ENCODE measurements around the gene MBOAT2. TPM values are rescaled to one million over a fixed set of nuclear protein-coding genes. Genes with fewer than 3 reads are reported as not detected.
"Not testable (repeated sequence)": the region's sequence is repeated elsewhere in the genome, so short reads cannot be mapped to it uniquely, and the experiment has no call there.

Gene MBOAT2
- total RNA-seq: 4.5 and 5.3 TPM in 2 replicates

GRCh38 chr2:9003616-9004337, at the start of gene MBOAT2:
Gene MBOAT2 (minus strand): TSS chr2:9003684. CDS start chr2:9003614, 70 bp downstream.
- DNase-seq (ENCODE audit: low read depth in 2 of 2): peak; percentile 58 to 93

DNA sequence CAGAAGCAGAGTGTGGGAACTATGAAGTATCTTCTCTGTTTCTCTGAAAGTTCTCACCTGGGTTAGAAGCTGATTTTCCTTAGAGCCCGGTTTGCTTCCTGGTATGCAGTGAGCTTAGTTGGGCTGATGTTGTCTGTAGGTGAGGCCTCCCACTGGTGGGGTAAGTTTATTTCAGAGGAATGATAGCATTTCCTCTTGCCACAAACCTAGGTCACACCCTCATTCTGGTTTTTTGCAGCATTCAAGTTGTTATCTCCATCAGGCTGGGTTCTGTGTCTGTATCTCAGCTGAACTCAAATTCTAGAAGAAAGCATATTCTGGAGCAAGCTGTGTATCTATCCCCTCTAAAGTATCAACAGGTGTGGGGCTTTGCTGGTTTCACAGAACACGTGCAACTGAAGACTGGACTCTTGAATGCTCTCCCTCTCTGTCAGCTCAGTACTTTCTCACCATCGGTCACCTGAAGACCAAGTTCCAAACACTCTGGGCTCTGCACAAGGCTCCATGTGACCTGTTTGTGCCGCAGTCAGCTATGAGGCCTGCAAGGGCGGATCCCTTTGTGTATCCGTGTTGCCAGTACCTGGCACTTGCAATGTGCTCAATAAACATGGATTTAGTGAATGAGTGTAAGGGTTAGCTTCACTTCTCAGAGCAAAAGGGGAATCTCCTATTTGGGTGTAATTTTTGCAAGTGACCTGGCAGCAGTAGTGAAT, 49.5 kb upstream of the MBOAT2 start:
- DNase-seq (ENCODE audit: low read depth in 2 of 2): no peak

DNA sequence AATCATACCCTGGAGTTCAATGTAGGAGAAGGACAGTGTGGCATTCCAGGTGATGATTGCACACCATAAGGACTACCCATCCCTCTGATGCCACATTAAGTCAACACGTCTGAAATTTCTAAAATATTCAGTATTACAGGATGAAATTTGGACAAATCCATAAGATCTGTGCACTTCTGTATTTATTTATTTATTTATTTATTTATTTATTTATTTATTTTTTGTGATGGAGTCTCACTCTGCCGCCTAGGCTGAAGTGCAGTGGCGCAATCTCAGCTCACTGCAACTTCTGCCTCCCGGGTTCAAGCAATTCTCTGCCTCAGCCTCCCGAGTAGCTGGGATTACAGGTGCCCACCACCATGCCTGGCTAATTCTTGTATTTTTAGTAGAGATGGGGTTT, 48.0 kb upstream of the MBOAT2 start:
- DNase-seq (ENCODE audit: low read depth in 2 of 2): not testable (repeated sequence)

DNA sequence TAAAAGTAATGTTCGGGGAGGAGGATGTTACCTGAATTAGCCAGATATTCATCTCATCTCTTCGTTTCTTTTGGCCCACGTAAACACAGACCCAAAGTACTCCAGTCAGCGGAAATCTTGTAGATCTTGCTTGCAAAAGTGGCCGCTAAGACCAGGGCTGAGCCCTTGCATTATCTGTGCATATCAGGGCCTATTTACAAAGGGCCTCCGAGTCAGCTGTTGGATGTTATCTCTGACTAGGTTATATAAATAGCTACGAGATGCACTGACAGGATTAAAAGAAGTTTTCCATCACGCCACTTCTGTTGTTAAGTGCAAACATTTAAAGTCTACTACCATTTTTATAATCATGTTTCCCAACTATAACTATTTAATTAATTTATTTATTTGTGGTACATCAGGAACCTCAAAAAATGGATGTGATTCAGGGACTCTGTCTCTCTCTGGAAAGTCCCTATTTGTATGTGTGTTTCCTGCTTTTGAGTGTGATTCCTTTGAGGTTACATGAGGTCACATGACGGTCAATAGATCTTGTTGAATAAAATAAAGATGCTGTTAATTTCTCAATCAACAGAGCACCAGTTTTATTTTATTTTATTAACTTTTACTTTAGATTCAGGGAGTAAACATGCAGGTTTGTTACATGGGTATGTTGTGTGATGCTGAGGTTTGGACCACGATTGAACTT, 46.8 kb upstream of the MBOAT2 start:
- peak in 1 of 2 donors; percentile 6 for DNase-seq (ENCODE audit: low read depth in 2 of 2)

DNA sequence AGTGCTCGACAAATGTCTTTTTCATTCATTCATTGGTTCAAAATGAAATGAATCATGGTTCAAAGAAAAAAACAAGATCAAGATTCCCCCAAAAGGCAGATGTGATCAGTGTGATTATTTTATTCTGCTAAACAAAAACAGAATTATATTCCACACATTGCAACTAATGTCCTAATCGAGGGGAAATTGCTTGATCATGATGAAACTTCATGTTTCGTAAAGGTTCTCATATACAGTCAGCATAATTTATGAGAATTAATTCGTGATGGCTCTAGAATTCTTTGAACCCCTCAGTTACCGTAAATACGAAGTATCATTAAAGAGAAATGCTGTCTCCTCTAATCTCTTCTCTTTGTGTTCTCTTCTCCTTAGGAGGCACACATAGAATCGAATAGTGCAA, 42.1 kb upstream of the MBOAT2 start:
- DNase-seq (ENCODE audit: low read depth in 2 of 2): no peak

- not testable (repeated sequence) for DNase-seq (ENCODE audit: low read depth in 2 of 2)
Observed at GRCh38 chr2:9043491-9043890, 40.0 kb upstream of the MBOAT2 start.

DNA sequence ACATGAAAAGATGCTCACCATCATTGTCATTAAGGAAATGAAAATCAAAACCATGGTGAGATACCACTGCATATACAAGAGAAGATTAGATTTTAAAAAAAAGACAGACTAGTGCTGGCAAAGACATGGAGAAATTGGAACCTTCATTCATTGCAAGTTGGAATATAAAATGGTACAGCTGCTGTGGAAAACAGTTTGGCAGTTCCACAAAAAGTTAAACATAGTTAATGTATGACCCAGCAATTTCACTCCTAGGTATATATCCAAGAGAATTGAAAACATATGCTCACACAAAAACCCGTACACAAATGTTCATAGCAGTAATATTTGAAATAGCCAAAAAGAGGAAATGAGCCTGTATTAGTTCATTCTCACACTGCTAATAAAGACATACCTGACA, 33.7 kb upstream of the MBOAT2 start:
- DNase-seq (ENCODE audit: low read depth in 2 of 2): no peak

- no peak for DNase-seq (ENCODE audit: low read depth in 2 of 2)
Observed at GRCh38 chr2:9033385-9034168, 30.1 kb upstream of the MBOAT2 start.

DNA sequence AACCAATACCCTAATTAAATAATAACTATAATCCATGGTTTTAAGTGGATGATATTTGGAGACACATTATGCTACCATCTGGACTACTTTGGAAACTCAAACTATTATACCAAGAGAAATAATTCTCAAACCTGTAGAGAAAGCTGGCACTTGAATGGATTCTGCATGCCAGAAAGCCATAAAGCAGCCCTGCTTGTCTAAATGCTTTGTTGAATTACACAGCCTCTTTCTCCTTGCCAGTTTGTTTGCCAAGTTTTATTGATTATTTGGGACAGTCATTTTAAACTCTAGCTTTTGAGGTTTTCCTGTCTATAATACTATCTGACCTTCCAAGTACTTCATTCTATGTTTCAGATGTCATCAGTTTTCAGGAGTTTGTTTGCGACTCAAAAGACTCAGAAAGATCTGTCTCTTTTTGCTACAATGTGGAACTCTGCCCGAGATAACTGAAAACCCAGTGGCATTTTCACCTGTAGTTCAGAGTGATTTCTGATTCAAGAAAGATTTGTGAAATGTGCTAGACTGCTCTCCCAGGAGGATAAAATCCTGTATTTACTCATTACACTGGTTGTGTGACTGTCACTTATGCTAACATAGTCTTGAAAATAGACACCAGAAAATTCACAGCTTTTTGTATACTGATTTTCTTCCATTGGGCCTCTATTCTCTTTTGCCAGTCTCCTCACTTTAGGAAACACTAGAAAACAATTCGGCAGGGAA, 29.2 kb upstream of the MBOAT2 start:
- no peak for DNase-seq (ENCODE audit: low read depth in 2 of 2)

GRCh38 chr2:9032121-9032520, 28.6 kb upstream of the MBOAT2 start:
- DNase-seq (ENCODE audit: low read depth in 2 of 2): no peak

DNA sequence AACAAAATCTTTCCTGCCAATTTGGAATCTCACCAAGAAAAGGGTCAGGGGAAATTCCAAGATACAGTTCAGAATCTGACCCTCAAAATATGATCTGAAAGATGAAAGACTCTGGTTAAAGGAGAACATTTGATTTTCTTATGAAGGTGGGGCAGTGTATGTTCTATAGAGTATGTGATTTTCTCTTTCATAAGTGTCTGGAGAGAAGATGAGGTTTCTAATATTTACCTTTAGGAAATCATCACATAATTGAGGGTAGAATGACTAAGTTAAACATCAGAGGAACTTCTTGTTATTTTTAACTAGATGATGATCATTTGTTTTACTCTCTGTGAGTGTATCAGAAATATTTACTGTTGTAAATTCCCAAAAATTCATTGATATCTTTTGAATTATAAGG, 27.8 kb upstream of the MBOAT2 start:
- no peak for DNase-seq (ENCODE audit: low read depth in 2 of 2)

- no peak for DNase-seq (ENCODE audit: low read depth in 2 of 2)
Observed at GRCh38 chr2:9030841-9031240, 27.4 kb upstream of the MBOAT2 start.

DNA sequence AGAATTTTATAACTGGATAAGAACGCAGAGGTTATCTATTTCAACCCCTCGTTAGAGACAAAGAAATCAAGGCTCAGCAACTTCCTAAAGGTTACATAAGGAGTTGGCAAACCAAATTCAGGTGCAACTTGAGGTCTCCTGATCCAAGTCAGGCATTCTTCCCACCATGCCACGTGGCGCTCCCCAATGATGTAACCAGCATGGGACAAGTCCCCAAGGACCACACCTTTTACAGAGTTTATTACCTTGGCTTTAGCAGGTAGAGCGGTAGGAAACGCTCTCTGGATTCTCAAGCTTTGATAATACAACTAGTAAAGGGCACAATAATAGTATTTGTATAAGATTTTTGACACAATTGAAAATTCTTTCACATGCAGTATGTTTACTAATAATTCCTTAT, 26.7 kb upstream of the MBOAT2 start:
- no peak for DNase-seq (ENCODE audit: low read depth in 2 of 2)

DNA sequence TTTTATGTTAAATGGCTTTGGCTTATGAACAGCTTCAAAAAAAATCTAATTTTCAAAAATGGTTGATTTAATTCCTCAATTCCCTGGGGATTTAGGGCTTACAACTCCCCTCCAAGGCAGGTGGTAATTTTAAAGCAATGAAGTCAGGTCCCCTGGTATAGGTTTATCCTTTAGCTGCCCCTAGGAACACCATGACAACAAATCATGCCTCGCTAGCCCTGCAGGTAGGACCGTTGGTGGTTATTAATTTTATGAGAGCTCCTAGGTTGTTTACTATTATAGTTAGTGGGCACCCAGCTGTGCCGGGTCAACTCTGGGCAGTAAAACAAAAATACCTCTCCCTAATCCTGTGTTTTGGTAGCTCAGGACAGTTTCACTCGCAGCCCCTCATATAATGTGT, 26.2 kb upstream of the MBOAT2 start:
- DNase-seq (ENCODE audit: low read depth in 2 of 2): no peak

- DNase-seq (ENCODE audit: low read depth in 2 of 2): no peak
Observed at GRCh38 chr2:9027884-9028283, 24.4 kb upstream of the MBOAT2 start.

DNA sequence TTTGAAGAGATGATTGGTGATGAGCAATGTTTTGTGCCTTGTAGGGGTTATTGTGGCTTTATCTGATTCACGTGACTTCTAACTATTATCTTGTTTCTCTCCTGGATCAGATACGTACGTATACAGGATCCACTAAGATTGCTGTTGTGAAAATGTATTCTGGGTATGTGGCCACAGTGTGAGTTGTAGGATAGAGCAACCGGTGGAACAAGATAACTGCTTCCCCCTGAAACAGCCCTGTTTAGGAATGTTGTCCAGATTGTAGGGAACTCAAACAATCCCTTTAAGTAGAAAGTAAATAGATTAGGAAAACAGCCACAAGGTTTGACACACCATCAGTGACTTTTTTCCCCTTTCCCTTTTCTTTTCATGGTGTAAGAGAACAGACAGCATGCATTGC, 22.3 kb upstream of the MBOAT2 start:
- DNase-seq (ENCODE audit: low read depth in 2 of 2): no peak

DNA sequence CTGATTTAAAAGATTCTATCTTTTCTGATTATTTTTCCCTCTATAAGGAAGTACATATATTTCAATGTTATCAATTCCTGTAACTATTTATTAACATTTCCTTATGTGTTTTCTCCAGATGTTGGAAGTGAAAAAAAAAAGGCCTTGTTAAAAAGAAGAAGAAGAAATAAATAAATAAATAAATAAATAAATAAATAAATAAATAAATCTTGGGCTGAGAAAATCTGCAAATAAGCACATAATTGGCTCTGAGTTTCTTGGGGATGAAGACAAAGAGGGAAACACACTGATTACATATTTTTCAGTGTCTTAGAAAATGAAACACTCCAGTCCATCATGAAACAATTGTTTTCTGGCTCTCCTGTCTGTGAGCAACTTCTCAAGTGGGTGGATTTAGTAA, 21.1 kb upstream of the MBOAT2 start:
- DNase-seq (ENCODE audit: low read depth in 2 of 2): no peak

- DNase-seq (ENCODE audit: low read depth in 2 of 2): no peak
Observed at GRCh38 chr2:9021563-9022211, 18.2 kb upstream of the MBOAT2 start.

DNA sequence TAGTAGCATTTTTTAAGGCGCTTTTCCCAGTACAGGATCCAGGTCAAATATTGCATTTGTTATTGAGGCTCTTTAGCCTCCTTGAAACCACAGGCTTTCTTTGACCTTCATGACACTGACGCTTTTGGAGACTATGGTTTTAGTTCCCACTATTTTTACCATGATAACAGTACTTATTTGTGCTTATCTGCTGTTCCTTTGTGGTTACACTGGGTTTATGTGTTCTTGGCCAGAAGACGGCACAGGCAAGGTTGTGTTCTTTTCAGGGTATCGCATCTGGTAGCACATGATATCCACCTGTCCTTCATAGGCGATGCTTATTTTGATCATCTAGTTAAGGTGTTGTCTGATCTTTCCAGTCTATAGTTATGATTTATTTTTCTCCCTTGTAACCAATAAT, 16.8 kb upstream of the MBOAT2 start:
- no peak for DNase-seq (ENCODE audit: low read depth in 2 of 2)

GRCh38 chr2:9018534-9018933, 15.1 kb upstream of the MBOAT2 start:
- DNase-seq (ENCODE audit: low read depth in 2 of 2): no peak

DNA sequence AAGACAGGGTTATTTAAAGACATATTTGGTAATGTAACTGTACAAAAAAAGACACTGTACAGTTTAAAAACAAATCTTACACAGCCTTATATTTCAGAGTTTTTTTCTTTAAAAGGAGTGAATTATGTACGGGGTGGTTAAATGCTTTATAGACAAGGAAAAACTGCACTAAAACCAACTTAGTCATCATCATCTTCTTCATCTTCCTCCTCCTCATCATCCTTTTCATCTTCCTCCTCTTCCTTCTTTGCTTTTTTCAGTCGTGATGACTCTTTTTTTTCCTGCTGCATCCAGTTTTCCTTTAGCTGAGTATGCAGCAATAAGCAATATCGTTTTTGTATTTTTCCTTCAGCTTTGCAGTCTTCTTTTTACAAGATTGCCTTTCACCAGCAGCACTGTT, 14.6 kb upstream of the MBOAT2 start:
- DNase-seq (ENCODE audit: low read depth in 2 of 2): no peak
